Caco-2 (cell line): ENCODE measurements around the gene KHDRBS1. TPM values are rescaled to one million over a fixed set of nuclear protein-coding genes. Genes with fewer than 3 reads are reported as not detected.

Experiments used
- BruUV-seq: library from RNA; stranded (reverse); fragments of 400-500 nt; replicated peaks from 2 replicates; lab custom pipeline; 2021; lab: Mats Ljungman, UMichigan
- CTCF ChIA-PET: fragments of 300-600 bp; sonication (Branson Sonifier 250); formaldehyde crosslinking; loops from one replicate; lab custom pipeline; 2022; ENCODE audit warnings: antibody characterized with exemption; lab: Charles Lee
- POLR2A ChIA-PET: fragments of 300-600 bp; sonication (Branson Sonifier 250); formaldehyde crosslinking; loops from one replicate; lab custom pipeline; 2022; ENCODE audit warnings: antibody characterized with exemption; lab: Charles Lee
- DNase-seq, 2 experiments: peaks; one replicate each; pipeline versions ENCODE4 v3.0.0 to v3.0.0-alpha.2; 2020 to 2022
- H3K27me3 ChIP-seq: replicated peaks from 2 replicates; pipeline ENCODE4 v1.6.0; 2011; ENCODE audit warnings: low read length; ENCODE audit not compliant: control insufficient read depth, insufficient read depth
- H3K36me3 ChIP-seq: 2 replicates; pipeline ENCODE4 v1.5.1; 2011; ENCODE audit warnings: low read length; ENCODE audit not compliant: control insufficient read depth, insufficient read depth
- H3K4me1 ChIP-seq: fragments of 250-450 bp; sonication (Bioruptor Pico); 2 replicates; pipeline ENCODE4 v1.5.1; 2020; ENCODE audit warnings: mild to moderate bottlenecking
- H3K4me3 ChIP-seq: 2 replicates; pipeline ENCODE4 v1.5.1; 2011; ENCODE audit warnings: low read depth, mild to moderate bottlenecking, control low read depth, low read length
- H3K9me3 ChIP-seq: fragments of 250-450 bp; sonication (Bioruptor Pico); 2 replicates; pipeline ENCODE4 v1.5.1; 2020; ENCODE audit warnings: mild to moderate bottlenecking, moderate library complexity
- H3K27ac Mint-ChIP-seq: one replicate; pipeline ENCODE4 v1.8.0; 2022; ENCODE audit warnings: mixed read lengths; ENCODE audit not compliant: unreplicated experiment
- H3K27me3 Mint-ChIP-seq: one replicate; pipeline ENCODE4 v1.8.0; 2022; ENCODE audit warnings: mixed read lengths; ENCODE audit not compliant: insufficient read depth, unreplicated experiment
- H3K36me3 Mint-ChIP-seq: one replicate; pipeline ENCODE4 v1.8.0; 2022; ENCODE audit warnings: mild to moderate bottlenecking, mixed read lengths; ENCODE audit not compliant: insufficient read depth, unreplicated experiment
- H3K4me1 Mint-ChIP-seq: one replicate; pipeline ENCODE4 v1.8.0; 2022; ENCODE audit warnings: low read depth, mixed read lengths; ENCODE audit not compliant: unreplicated experiment
- H3K4me3 Mint-ChIP-seq: one replicate; pipeline ENCODE4 v1.8.0; 2022; ENCODE audit warnings: mild to moderate bottlenecking, moderate library complexity, mixed read lengths; ENCODE audit not compliant: unreplicated experiment
- H3K9me3 Mint-ChIP-seq: one replicate; pipeline ENCODE4 v1.8.0; 2022; ENCODE audit warnings: mixed read lengths; ENCODE audit not compliant: unreplicated experiment
- CTCF ChIP-seq, 2 experiments: fragments of 200-600 bp in 1 of 2; IDR thresholded peaks; 1 replicate in 1 of 2; 2 replicates in 1 of 2; pipeline versions ENCODE4 v1.5.1 to v1.8.0; 2011 to 2022; ENCODE audit warnings: antibody characterized with exemption in 1 of 2, control low read depth in 1 of 2, inconsistent platforms in 1 of 2, low read depth in 1 of 2, low read length in 1 of 2, mild to moderate bottlenecking in 1 of 2, moderate library complexity in 1 of 2; ENCODE audit not compliant: insufficient read depth in 1 of 2, severe bottlenecking in 1 of 2, unreplicated experiment in 1 of 2
- intact Hi-C: fragments of 100-400 bp; cut with micrococcal nuclease; formaldehyde crosslinking; loops from one replicate; pipeline ENCODE4 v1.10.0; 2022; ENCODE audit not compliant: unreplicated experiment
- total RNA-seq: library from RNA; stranded (reverse); gene quantifications from 2 replicates; pipeline ENCODE4 v1.2.3, GENCODE V29; 2022

The KHDRBS1 gene
- total RNA-seq, 1 experiment from 2014 or later: 137 TPM

GRCh38 chr1:32047701-32048100, 34.0 kb downstream of the KHDRBS1 start:
- intact Hi-C loops: no loop called here
- Histone ChIP-seq H3K4me3 (no peak overlapping the region), H3K9me3 (no peaks in the 10 kb centered on the region), H3K36me3 (no peaks in the 10 kb centered on the region), H3K4me1 (no peaks in the 10 kb centered on the region), H3K27me3 (no peaks in the 10 kb centered on the region)
- TF ChIP-seq CTCF (IDR thresholded peaks at IDR 0.05; ENCODE audit: insufficient read depth in 1 of 2, low read depth in 1 of 2, low read length in 1 of 2, severe bottlenecking in 1 of 2, unreplicated experiment in 1 of 2): no peak
- H3K4me1 Mint-ChIP-seq: no peaks in the 10 kb centered on the region
- H3K4me3 Mint-ChIP-seq: no peak overlapping the region
- no peaks in the 10 kb centered on the region for H3K27me3 Mint-ChIP-seq
- DNase-seq: no peak
- BruUV-seq: no TSS peak
- POLR2A ChIA-PET: no interaction called here
- H3K36me3 Mint-ChIP-seq: peaks cover 48% of the 10 kb centered on the region
- H3K9me3 Mint-ChIP-seq: no peaks in the 10 kb centered on the region
- no peak overlapping the region for H3K27ac Mint-ChIP-seq
- CTCF ChIA-PET: no interaction called here

GRCh38 chr1:32048440-32048839, 34.8 kb downstream of the KHDRBS1 start:
- intact Hi-C loops: no loop called here

GRCh38 chr1:32051706-32052105, 38.0 kb downstream of the KHDRBS1 start:
- no peak for DNase-seq
- H3K4me1 ChIP-seq: no peaks in the 10 kb centered on the region
- ChIA-PET POLR2A (no interaction called here), CTCF (no interaction called here)
- Mint-ChIP-seq H3K4me3 (no peak overlapping the region), H3K9me3 (no peaks in the 10 kb centered on the region), H3K36me3 (peaks cover 66% of the 10 kb centered on the region), H3K4me1 (no peaks in the 10 kb centered on the region), H3K27ac (no peak overlapping the region), H3K27me3 (no peaks in the 10 kb centered on the region)
- H3K4me3 ChIP-seq: no peak overlapping the region
- intact Hi-C loops: no loop called here
- no peaks in the 10 kb centered on the region for H3K36me3 ChIP-seq
- H3K27me3 ChIP-seq: no peaks in the 10 kb centered on the region
- BruUV-seq: no TSS peak
- no peak for TF ChIP-seq CTCF (IDR thresholded peaks at IDR 0.05; ENCODE audit: insufficient read depth in 1 of 2, low read depth in 1 of 2, low read length in 1 of 2, severe bottlenecking in 1 of 2, unreplicated experiment in 1 of 2)
- no peaks in the 10 kb centered on the region for H3K9me3 ChIP-seq

More at GRCh38 chr1:32048440-32048839, 34.8 kb downstream of the KHDRBS1 start:
- Histone ChIP-seq H3K36me3 (no peaks in the 10 kb centered on the region), H3K4me1 (no peaks in the 10 kb centered on the region), H3K4me3 (no peak overlapping the region), H3K27me3 (no peaks in the 10 kb centered on the region), H3K9me3 (no peaks in the 10 kb centered on the region)
- Mint-ChIP-seq H3K4me3 (no peak overlapping the region), H3K4me1 (no peaks in the 10 kb centered on the region), H3K27me3 (no peaks in the 10 kb centered on the region), H3K9me3 (no peaks in the 10 kb centered on the region), H3K27ac (no peak overlapping the region), H3K36me3 (peaks cover 54% of the 10 kb centered on the region)
- no peak for TF ChIP-seq CTCF (IDR thresholded peaks at IDR 0.05; ENCODE audit: insufficient read depth in 1 of 2, low read depth in 1 of 2, low read length in 1 of 2, severe bottlenecking in 1 of 2, unreplicated experiment in 1 of 2)
- no peak for DNase-seq
- ChIA-PET CTCF (no interaction called here), POLR2A (no interaction called here)
- BruUV-seq: no TSS peak
